Esophagus squamous epithelium (tissue), 4 donors: Measurements from ENCODE around the gene ATP11A.

ENCODE experiments used
- POLR2A ChIP-seq, 4 donors: fragments of 450-650 bp; IDR thresholded peaks; one replicate each; pipeline ENCODE4 v1.6.1; 2017; ENCODE audit warnings: antibody characterized with exemption in 4 of 4, mild to moderate bottlenecking in 4 of 4, moderate library complexity in 3 of 4
- TF ChIP-seq, protein P1 (sequence below), 6 experiments: fragments of 450-650 bp in 4 of 6; fragments of 200-600 bp in 2 of 6; sonication (generic) in 2 of 6; IDR thresholded peaks; one replicate each; pipeline ENCODE4 v1.5.1; 2016 to 2019; ENCODE audit warnings: antibody characterized with exemption in 6 of 6, mild to moderate bottlenecking in 4 of 6, moderate library complexity in 4 of 6

DNA sequence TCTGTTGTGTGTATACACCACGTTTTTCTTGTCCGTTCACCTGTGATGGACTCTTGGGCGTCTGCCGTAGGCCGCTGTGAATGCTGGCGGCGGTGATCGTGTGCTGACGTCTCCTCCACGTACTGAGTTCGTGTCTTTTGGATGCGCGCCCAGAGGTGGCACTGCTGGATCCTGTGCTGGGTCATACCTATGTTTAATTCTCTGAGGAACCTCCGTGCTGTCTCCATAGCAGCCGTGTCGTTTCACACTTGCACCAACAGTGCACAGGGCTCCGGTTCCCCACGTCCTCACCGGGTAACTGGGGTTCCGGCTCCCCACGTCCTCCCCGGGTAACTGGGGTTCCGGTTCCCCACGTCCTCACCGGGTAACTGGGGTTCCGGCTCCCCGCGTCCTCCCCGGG lies 56.2 kb downstream of the ATP11A start:
- no peak for TF ChIP-seq POLR2A (IDR thresholded peaks at IDR 0.05)
- TF ChIP-seq, protein P1, sequence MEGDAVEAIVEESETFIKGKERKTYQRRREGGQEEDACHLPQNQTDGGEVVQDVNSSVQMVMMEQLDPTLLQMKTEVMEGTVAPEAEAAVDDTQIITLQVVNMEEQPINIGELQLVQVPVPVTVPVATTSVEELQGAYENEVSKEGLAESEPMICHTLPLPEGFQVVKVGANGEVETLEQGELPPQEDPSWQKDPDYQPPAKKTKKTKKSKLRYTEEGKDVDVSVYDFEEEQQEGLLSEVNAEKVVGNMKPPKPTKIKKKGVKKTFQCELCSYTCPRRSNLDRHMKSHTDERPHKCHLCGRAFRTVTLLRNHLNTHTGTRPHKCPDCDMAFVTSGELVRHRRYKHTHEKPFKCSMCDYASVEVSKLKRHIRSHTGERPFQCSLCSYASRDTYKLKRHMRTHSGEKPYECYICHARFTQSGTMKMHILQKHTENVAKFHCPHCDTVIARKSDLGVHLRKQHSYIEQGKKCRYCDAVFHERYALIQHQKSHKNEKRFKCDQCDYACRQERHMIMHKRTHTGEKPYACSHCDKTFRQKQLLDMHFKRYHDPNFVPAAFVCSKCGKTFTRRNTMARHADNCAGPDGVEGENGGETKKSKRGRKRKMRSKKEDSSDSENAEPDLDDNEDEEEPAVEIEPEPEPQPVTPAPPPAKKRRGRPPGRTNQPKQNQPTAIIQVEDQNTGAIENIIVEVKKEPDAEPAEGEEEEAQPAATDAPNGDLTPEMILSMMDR (IDR thresholded peaks at IDR 0.05), result no peak
